NCI-H524 (cell line): ENCODE measurements around the gene FOXD4L6.
"Not testable (repeated sequence)": the region's sequence is repeated elsewhere in the genome, so short reads cannot be mapped to it uniquely, and the experiment has no call there.

Experiments
- DNase-seq, 2 experiments: peaks; one replicate each; lab custom pipeline; 2025; lab: John Stamatoyannopoulos, UW

The FOXD4L6 gene

GRCh38 chr9:41128581-41128980, at the start of gene FOXD4L6:
Gene FOXD4L6, minus strand, starts transcription at chr9:41128681. Its CDS starts 298 bp downstream, at chr9:41128383.
- DNase-seq = not testable (repeated sequence)

- DNase-seq = not testable (repeated sequence)
Observed at GRCh38 chr9:41174994-41175393, 46.5 kb upstream of the FOXD4L6 start.

GRCh38 chr9:41150116-41150515, 21.6 kb upstream of the FOXD4L6 start:
- not testable (repeated sequence) for DNase-seq

DNA sequence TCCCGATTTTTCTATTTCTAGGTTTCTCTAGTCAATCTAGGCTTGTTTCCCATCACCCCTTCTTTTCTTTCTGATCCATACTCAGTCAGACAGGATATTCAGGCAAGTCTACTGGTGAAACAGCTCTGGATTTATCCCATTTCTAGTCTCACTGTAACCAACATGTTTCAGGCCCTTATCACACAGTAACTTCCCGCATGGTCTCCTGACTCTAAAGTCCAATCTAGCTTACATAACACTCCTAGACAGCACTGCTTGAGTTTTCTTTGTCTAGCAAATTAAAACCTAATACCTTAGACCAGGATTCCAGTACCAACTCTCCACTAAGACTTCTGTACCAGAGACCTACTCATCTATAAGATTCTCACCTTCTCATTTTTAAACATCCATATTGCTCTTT, 13.4 kb upstream of the FOXD4L6 start:
- not testable (repeated sequence) for DNase-seq

DNA sequence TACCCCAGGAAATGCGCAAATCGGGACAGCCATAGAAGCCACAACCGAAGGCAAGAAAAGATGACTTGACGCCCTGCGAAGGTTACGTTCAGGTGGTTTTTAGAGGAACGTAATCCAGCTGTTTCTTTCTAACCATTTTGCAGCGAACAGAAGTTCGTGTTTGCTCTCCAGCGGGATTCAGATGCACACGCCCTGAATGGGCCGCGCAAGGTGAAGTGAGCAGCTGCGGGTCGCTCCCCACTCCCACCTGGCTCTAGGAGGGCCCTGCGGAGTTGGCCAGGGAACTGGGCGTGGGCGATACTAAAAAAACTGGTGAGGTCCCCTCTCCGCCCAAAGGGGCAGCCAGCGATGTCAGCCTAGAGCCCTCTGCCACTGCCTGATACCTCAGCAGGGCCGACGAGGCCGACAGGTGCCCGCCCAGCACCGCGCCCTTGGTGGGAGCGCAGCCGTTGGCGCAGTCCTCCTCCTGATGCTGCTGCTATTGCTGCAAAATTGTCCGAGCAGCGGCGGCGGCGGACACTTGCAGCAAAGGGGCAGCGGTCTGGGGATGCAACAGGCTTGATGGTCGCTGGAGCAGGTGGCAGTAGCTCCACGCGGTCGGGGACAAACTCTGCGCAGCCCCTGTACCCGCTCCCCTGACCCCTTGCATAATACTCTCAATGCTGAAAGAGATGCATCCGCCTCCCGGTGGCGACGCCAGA, 1.6 kb downstream of the FOXD4L6 start:
- DNase-seq = not testable (repeated sequence)

DNA sequence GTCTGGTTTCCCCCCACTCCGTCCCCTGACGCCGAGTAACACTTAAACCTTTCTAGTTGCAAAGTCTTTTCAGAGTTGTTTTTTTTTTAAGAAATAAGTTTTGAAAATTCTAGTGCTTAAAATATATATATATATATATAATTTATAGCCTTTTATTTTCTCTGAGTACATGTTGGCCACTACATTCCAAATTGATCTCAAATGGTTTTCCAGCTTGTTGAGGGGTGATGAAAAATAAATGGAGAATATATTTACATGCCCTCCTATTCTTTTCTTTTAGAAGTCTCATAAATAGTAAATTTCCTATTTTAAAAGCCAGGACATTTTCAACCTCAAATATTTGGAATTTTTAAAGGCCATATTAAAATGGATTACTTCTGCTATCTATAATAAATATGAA, 2.5 kb downstream of the FOXD4L6 start:
- DNase-seq = not testable (repeated sequence)

- DNase-seq = not testable (repeated sequence)
Observed at GRCh38 chr9:41125109-41125658, 3.3 kb downstream of the FOXD4L6 start.

- DNase-seq = not testable (repeated sequence)
Observed at GRCh38 chr9:41124250-41125108, 4.0 kb downstream of the FOXD4L6 start.

GRCh38 chr9:41123812-41124211, 4.7 kb downstream of the FOXD4L6 start:
- not testable (repeated sequence) for DNase-seq

DNA sequence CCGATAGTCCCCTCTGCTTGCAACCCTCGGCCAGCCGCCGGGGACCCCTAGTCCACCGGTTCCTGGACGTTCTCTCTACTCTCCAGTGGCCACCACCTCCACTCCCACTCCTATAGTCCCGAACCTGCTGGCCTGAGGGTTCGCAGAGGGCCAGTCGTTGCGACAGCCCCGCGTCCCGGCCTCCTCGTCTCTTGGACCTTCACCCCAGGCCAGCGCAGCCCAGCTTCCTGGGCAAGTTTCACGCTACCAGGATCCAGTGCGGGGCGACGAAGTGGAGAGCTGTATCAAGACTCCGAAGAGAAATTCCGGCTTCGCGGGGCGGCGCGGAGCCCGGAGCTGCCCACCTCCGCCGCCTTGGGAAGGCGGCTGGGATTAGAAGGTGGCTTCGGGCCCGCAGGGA, 5.1 kb downstream of the FOXD4L6 start:
- not testable (repeated sequence) for DNase-seq

GRCh38 chr9:41120696-41121095, 7.8 kb downstream of the FOXD4L6 start:
- DNase-seq = not testable (repeated sequence)

- DNase-seq = not testable (repeated sequence)
Observed at GRCh38 chr9:41119719-41120118, 8.8 kb downstream of the FOXD4L6 start.

DNA sequence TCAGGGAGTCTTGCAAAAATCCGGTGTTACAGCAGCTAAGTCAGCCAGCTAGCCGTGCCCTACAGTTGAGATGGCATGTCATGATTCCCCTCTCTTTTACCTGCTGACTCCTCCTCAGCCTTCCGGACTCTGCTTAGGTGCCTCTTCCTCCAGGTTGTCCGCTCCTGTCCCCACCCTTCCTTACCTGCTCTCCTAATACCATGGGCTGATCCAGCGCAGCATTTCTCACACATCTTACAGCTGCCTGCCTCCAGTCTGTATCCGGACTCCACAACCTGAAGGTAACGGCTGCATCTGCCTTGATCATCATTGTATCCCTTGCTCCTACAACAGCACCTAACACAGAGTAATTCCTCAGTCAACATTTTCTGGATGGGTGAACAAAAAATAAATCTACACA, 9.2 kb downstream of the FOXD4L6 start:
- not testable (repeated sequence) for DNase-seq

DNA sequence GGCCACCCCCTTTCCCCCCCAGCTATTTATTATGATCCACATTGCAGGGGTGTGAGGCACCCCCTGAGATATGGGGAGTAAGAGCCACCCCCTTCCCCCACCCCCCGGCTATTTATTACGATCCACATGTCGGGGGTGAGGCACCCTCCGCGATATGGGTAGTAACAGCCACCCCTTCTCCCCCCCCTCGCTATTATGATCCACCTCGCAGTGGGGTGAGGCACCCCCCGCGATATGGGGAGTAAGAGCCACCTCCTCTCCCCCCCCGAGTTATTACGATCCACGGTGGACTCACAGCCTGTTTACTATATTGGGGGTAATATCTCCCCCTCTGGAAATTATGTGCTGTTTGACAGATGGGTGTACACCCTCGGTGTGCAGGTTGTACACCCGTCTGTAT, 15.1 kb downstream of the FOXD4L6 start:
- not testable (repeated sequence) for DNase-seq

GRCh38 chr9:41111414-41111813, 17.1 kb downstream of the FOXD4L6 start:
- DNase-seq = not testable (repeated sequence)

GRCh38 chr9:41110913-41111312, 17.6 kb downstream of the FOXD4L6 start:
- not testable (repeated sequence) for DNase-seq

- not testable (repeated sequence) for DNase-seq
Observed at GRCh38 chr9:41109253-41109652, 19.2 kb downstream of the FOXD4L6 start.

- not testable (repeated sequence) for DNase-seq
Observed at GRCh38 chr9:41108816-41109215, 19.7 kb downstream of the FOXD4L6 start.

DNA sequence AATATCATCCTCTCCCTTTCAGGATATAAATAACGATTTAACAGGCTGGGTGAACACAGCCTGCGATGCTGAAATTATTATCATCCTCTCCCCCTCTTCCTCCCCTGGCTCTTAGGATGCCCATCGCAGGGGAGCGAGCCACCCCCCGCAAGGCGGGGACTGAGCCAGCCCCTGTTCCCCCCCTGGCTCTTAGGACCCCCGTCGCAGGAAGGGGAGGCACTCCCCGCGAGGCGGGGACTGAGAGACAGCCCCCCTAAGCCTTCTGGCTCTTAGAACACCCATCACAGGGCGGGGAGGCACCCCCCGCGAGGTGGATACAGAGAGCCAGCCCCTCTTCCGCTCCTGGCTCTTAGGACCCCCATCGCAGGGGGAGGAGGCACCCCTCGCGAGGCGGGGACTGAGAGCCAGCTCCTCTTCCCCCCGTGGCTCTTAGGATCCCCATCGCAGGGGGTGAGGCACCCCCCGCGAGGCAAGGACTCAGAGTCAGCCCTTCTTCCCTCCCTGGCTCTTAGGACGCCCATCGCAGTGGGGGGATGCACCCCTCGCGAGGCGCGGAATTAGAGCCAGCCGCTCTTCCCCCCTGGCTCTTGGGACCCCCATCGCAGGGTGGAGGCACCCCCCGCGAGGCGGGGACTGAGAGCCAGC, 21.9 kb downstream of the FOXD4L6 start:
- not testable (repeated sequence) for DNase-seq

DNA sequence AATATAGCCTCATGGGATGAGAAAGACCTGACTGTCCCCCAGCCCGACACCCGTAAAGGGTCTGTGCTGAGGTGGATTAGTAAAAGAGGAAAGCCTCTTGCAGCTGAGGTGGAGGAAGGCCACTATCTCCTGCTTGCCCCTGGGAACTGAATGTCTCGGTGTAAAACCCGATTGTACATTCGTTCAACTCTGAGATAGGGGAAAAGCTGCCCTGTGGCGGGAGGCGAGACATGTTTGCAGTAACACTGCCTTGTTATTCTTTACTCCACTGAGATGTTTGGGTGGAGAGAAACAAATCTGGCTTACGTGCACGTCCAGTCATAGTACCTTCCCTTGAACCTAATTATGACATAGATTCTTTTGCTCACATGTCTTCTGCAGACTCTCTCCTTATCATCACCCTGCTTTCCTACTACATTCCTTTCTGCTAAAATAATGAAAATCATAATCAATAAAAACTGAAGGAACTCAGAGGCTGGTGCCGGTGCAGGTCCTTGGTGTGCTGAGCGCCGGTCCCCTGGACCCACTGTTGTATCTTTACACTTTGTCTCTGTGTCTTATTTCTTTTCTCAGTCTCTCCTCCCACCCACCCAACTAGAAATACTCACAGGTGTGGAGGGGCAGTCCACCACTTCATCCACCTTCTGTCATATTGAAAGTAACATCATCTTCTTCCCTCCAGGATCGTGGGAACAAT, 22.8 kb downstream of the FOXD4L6 start:
- not testable (repeated sequence) for DNase-seq

- not testable (repeated sequence) for DNase-seq
Observed at GRCh38 chr9:41104542-41104941, 23.9 kb downstream of the FOXD4L6 start.
